GM12801 (cell line): Measurements from ENCODE around the gene DNAH8.

Experiments
- TF ChIP-seq, protein P1 (sequence below): IDR thresholded peaks from one replicate; pipeline ENCODE4 v1.5.1; 2011; ENCODE audit warnings: control low read depth; ENCODE audit not compliant: insufficient read length; ENCODE audit errors: extremely low read depth

The DNAH8 gene

DNA sequence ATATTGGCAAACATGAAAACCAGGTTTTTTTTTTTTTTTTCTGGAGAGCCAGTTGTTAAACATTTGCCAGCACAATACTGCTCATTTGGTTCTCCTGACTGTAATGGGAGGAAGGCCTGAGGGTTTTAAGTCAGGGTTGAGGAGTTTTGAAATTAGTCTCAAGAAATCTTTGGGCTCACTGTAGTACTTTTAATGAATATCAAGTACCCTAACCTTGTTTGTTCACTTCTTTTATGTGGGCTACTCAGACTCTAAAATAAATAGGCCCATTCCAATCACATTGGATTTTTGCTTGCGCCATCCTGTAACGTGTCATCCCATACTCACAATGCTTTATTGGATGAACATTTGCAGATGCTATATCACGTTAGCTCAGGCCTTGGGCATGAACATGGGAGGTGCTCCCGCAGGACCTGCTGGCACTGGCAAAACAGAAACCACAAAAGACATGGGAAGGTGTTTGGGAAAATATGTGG lies 146.9 kb downstream of the DNAH8 start:
- TF ChIP-seq, protein P1, sequence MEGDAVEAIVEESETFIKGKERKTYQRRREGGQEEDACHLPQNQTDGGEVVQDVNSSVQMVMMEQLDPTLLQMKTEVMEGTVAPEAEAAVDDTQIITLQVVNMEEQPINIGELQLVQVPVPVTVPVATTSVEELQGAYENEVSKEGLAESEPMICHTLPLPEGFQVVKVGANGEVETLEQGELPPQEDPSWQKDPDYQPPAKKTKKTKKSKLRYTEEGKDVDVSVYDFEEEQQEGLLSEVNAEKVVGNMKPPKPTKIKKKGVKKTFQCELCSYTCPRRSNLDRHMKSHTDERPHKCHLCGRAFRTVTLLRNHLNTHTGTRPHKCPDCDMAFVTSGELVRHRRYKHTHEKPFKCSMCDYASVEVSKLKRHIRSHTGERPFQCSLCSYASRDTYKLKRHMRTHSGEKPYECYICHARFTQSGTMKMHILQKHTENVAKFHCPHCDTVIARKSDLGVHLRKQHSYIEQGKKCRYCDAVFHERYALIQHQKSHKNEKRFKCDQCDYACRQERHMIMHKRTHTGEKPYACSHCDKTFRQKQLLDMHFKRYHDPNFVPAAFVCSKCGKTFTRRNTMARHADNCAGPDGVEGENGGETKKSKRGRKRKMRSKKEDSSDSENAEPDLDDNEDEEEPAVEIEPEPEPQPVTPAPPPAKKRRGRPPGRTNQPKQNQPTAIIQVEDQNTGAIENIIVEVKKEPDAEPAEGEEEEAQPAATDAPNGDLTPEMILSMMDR = no peak

DNA sequence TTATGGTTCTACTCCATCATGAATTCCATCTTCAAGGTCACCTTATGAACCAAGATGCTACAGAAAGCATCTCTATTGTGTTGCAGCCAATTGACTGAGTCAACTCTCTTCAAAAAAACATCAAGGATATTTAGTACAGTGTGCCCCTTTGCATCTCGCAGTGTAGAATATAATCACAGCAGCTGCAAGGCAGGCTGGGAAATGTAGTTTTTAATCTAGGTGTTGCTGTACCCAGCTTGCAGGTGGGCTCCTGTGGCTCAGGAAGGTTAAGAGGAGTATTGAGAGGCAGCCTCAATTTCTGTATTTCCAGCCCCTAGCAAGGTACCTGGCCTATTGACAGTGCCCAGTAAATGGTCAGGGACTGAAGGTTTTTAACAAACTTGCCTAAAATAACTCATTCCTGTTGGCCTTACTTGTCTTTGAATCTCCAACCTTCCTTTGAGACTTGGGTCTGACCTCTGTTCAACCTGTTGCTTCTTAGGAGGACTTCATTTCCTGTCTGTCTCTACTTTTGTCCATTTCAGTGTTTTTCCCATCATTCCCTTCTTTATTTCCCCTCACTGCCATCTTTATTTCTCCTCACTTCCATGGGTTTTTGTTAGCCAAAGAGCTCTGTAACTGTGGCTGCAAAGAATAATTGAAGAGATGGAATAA lies 150.5 kb downstream of the DNAH8 start:
- TF ChIP-seq, protein P1 = no peak

DNA sequence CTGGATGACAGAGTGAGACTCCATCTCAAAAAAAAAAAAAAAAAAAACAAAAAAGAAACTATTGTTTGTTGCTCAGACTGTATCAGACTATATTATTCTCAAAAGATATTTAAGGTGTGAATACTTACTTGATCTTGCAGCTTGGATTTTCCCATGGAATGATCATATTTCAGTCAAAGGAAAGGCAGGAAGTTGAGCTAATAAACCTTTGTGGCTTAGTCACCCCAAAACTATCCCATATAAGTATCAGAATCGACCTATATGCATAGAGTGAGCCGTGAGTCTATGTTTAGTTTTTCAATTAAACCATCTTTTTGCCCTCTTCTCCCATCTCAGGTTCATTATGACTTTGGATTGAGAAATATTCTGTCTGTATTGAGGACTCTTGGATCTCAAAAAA lies 152.6 kb downstream of the DNAH8 start:
- TF ChIP-seq, protein P1 = no peak

DNA sequence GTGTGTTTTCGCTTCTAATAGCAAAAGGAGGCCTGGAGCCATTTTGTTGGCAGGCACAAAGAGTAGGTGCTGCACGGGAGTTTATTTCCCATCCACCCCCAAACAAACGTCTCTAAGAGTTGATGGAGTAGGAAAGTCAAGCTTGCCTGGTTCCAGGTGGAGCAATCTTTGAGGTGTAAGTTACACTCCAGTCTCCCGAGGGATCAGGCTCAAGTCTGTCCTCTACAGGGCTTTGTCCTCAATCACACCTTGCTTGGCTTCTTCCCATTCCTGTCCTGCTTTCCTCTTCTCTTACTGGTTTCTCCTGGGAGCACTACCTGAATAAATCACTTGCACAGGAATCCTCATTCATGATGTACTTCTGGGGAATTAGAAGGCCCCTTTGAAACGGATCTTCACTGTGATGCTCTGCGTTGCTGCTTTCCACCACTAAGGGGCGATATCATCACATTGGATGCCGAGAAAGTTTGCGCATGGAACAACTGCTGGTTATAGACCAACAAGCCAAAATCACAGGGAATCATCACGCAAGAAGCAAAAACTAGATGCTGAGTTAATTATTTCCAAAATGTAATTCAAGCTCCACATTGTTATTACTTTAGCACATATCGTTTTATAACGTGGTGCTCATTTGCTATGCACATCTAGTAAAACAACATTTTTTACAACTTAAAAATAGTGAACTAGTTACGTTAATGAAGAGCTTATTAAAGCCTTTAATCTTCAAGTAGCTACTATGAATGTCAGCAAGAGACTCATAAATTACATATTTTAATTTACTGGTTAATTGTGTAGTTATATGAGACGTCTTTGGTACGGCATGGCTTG lies 156.8 kb downstream of the DNAH8 start:
- TF ChIP-seq, protein P1 = peak; percentile 59

DNA sequence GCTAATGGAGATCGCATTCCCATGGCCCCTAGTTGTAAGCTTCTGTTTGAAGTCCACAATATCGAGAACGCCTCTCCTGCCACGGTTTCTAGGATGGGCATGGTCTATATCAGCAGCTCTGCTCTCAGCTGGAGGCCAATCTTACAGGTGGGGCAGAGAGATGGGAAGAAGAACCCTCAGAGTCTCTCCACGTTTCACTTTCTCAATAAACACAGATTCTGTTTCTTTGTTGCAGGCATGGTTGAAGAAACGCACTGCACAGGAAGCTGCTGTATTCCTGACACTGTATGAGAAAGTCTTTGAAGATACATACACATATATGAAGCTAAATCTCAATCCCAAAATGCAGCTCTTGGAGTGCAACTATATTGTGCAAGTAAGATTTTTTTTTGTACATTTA lies 157.9 kb downstream of the DNAH8 start:
- TF ChIP-seq, protein P1 = no peak

DNA sequence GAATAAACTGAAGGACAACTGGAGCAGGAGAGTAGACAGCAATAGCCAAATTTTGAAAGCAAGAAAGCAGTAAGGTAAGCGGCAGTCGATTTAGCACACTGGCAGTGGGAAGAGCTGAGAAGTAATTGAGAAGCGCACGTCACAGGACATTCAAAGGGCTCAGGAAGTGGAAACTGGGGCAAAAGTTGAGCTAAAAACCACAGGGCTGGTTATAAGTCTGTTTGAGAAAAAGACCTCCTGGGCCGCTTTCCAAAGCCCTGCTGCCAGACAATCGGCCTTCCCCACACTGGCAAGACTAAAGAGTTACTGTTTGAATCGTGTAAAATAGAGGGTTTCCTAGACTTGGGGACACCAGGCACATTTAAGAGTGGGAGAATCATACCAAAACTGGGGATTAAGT lies 161.4 kb downstream of the DNAH8 start:
- TF ChIP-seq, protein P1 = no peak

DNA sequence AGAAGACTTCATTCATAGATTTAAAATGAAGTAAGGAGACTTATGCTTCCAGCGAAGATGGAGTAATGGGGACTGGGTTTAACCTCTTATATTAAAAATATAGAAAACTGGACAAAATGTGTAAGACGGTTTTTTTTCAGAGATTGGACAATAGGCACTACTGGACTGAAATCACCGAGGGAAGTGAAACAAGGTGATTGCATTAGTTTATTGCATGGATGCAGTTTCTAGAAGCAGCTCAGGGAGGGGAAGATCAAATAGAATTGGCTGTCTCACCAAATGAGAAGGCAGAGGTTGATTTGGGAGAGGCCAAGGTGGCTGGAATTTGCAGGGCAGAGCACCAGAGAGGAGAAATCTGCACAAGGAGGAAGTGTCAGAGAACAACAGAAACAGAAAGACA lies 162.6 kb downstream of the DNAH8 start:
- TF ChIP-seq, protein P1 = no peak
